C4-2B (cell line): Measurements from ENCODE around the gene BRAF.

Source experiments
- CTCF ChIP-seq: fragments of 450-650 bp; conservative IDR thresholded peaks from 2 replicates; pipeline ENCODE4 v1.5.1; 2017; ENCODE audit warnings: mild to moderate bottlenecking
- ZFX ChIP-seq: fragments of 450-650 bp; IDR thresholded peaks from 2 replicates; pipeline ENCODE4 v1.6.1; 2017

DNA sequence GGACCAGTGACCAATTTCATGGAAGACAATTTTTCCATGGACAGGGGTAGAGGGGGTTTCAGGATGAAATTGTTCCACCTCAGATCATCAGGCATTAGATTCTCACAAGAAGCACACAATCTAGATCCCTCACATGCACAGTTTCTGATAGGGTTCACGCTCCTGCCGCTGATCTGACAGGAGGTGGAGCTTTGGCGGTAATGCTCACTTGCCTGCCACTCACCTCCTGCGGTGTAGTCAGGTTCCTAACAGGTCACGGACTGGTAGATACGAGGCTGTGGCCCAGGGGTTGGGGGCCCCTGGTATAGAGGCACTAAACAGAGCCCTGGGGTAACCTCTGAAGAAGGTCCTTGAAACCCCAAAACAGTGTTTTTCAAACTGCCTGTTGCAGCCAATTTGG, 6.5 kb downstream of the BRAF start:
- TF ChIP-seq CTCF (no peak), ZFX (no peak)
